ENCODE measurements around the gene ZNF564. TPM values are rescaled to one million over a fixed set of nuclear protein-coding genes. Genes with fewer than 3 reads are reported as not detected.

ZNF564 gene
- total and polyA plus RNA-seq, 10 of the 15 experiments (the other 5 are each of a cell fraction or from before 2014, with no cell fraction given): 1.5 to 8.9 (median 5.4) TPM

GRCh38 chr19:12485571-12485970 lies 65.7 kb downstream of the ZNF564 start:
- H3K9ac ChIP-seq (ENCODE audit: control insufficient read depth, insufficient read depth, low read length): no peak overlapping the region
- H2AFZ ChIP-seq (ENCODE audit: control insufficient read depth, low read depth, low read length): peak overlapping the region; percentile 34; the same call in 1 of the 2 replicates
- H3K4me1 ChIP-seq (ENCODE audit: control insufficient read depth, insufficient read depth, low read length): no peaks in the 10 kb centered on the region
- RAD21 ChIA-PET (ENCODE audit: unreplicated experiment): no interaction called here
- 0% methylated on average over 3 of the region's 3 CpGs for WGBS (ENCODE audit: insufficient coverage, insufficient replicate concordance, low lambda C conversion rate, missing lambda C conversion rate)
- SMC1A ChIA-PET (ENCODE audit: uncharacterized antibody, unreplicated experiment): no interaction called here
- in situ Hi-C loops (cut with MboI) (no loop called here), intact Hi-C loops (cut with micrococcal nuclease; ENCODE audit: unreplicated experiment) (no loop called here)
- FAIRE-seq (no peak), ATAC-seq (no peak), DNase-seq (ENCODE audit: low read depth, low spot score) (no peak)
- H4K20me1 ChIP-seq (ENCODE audit: control insufficient read depth, insufficient read depth): no peaks in the 10 kb centered on the region
- peaks cover 7% of the 10 kb centered on the region for H3K79me2 ChIP-seq (ENCODE audit: control insufficient read depth, insufficient read depth, low read length)
- H3K4me2 ChIP-seq (ENCODE audit: control insufficient read depth, insufficient read depth): no peak overlapping the region
- no peak overlapping the region for H3K27ac ChIP-seq (ENCODE audit: control insufficient read depth, insufficient read depth)
- no peaks in the 10 kb centered on the region; the same call in 2 of the 3 replicates for H3K9me3 ChIP-seq (replicated peaks; ENCODE audit: control insufficient read depth, insufficient read depth, low read length)
- no peak overlapping the region; the same call in 1 of the 2 replicates for H3K4me3 ChIP-seq
- TF ChIP-seq POLR2AphosphoS2 (IDR thresholded peaks at IDR 0.05; ENCODE audit: low read depth, low read length) (no peak), BHLHE40 (IDR thresholded peaks at IDR 0.05; ENCODE audit: borderline replicate concordance in 1 of 2, low read depth in 2 of 2, low read length in 1 of 2) (peak; percentile 27 to 64; a peak in 2 of 4 replicates), RUNX3 (IDR thresholded peaks at IDR 0.05; ENCODE audit: low read length) (0 out of 2 replicates have a peak, but pooled peaks have one; percentile 11), SPI1 (IDR thresholded peaks at IDR 0.05; ENCODE audit: borderline replicate concordance, insufficient read depth, low read depth, low read length) (no peak)
- H3K27me3 ChIP-seq (replicated peaks in 1 of 2; ENCODE audit: control insufficient read depth in 2 of 2, insufficient read depth in 2 of 2, low read length in 1 of 2): no peaks in the 10 kb centered on the region
- CTCF ChIA-PET: no interaction called here
- POLR2A ChIA-PET: interaction anchor here (0.6 kb wide), 1 partner anchor 1526 kb away, joined by 6 read pairs; no protein-coding TSS in a partner anchor
- no peaks in the 10 kb centered on the region for H3K36me3 ChIP-seq (ENCODE audit: control insufficient read depth in 2 of 2, insufficient read depth in 2 of 2, low read length in 1 of 2)
- no TSS peak for BruUV-seq (replicated peaks)

DNA sequence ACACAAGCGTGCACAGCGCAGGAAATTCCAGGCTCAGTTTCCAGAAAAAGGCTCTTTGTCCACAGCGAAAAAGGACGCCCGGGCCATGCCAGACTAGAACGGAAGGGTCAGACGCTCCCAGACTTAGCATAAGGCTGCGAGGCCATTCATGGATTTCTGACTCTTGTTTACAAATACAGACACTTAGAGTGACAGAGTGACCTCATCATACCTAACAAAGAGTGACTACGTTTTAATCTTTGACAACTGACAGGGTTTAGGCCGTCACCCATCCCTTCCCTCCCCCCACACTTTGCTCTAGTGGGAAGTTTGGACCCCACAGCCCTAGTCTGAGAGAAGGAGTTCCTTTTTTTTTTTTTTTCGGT lies 66.2 kb downstream of the ZNF564 start:
- H3K4me2 ChIP-seq (ENCODE audit: control insufficient read depth, insufficient read depth): peak overlapping the region; percentile 83
- RAD21 ChIA-PET (ENCODE audit: unreplicated experiment): interaction anchor here (1.4 kb wide), 1 partner anchor 10 kb away, joined by 6 read pairs; no protein-coding TSS in a partner anchor
- BruUV-seq (replicated peaks): no TSS peak
- ATAC-seq (peak; percentile 9), DNase-seq (ENCODE audit: low read depth, low spot score) (no peak), FAIRE-seq (no peak)
- CTCF ChIA-PET: interaction anchor here (1.6 kb wide), 1 partner anchor 562 kb away, joined by 3 read pairs; no protein-coding TSS in a partner anchor
- H3K9me3 ChIP-seq (replicated peaks; ENCODE audit: control insufficient read depth, insufficient read depth, low read length): no peaks in the 10 kb centered on the region
- no peaks in the 10 kb centered on the region for H3K36me3 ChIP-seq (ENCODE audit: control insufficient read depth in 2 of 2, insufficient read depth in 2 of 2, low read length in 1 of 2)
- H4K20me1 ChIP-seq (ENCODE audit: control insufficient read depth, insufficient read depth): no peaks in the 10 kb centered on the region
- peaks cover 7% of the 10 kb centered on the region for H3K79me2 ChIP-seq (ENCODE audit: control insufficient read depth, insufficient read depth, low read length)
- peak overlapping the region; percentile 98 for H3K4me3 ChIP-seq
- 4% methylated on average over 11 of the region's 11 CpGs for WGBS (ENCODE audit: insufficient coverage, insufficient replicate concordance, low lambda C conversion rate, missing lambda C conversion rate)
- H3K27ac ChIP-seq (ENCODE audit: control insufficient read depth, insufficient read depth): no peak overlapping the region
- POLR2A ChIA-PET: no interaction called here
- peak overlapping the region; percentile 93 for H2AFZ ChIP-seq (ENCODE audit: control insufficient read depth, low read depth, low read length)
- no peak overlapping the region; the same call in 1 of the 2 replicates for H3K9ac ChIP-seq (ENCODE audit: control insufficient read depth, insufficient read depth, low read length)
- intact Hi-C loops (cut with micrococcal nuclease; ENCODE audit: unreplicated experiment): no loop called here
- SMC1A ChIA-PET (ENCODE audit: uncharacterized antibody, unreplicated experiment): interaction anchor here (1.5 kb wide), 1 partner anchor 11 kb away, joined by 8 read pairs; no protein-coding TSS in a partner anchor
- in situ Hi-C loops (cut with MboI): no loop called here
- no peaks in the 10 kb centered on the region for H3K4me1 ChIP-seq (ENCODE audit: control insufficient read depth, insufficient read depth, low read length)
- H3K27me3 ChIP-seq (replicated peaks in 1 of 2; ENCODE audit: control insufficient read depth in 2 of 2, insufficient read depth in 2 of 2, low read length in 1 of 2): no peaks in the 10 kb centered on the region
- 0 out of 2 replicates have a peak, but pooled peaks have one; percentile 3 for TF ChIP-seq NR2C1 (IDR thresholded peaks at IDR 0.05)
- TF ChIP-seq NBN (IDR thresholded peaks at IDR 0.05): 0 out of 2 replicates have a peak, but pooled peaks have one; percentile 11
- no peak for TF ChIP-seq PKNOX1 (IDR thresholded peaks at IDR 0.05)
- TF ChIP-seq EP300 (IDR thresholded peaks at IDR 0.05; ENCODE audit: borderline replicate concordance in 1 of 2, control insufficient read depth in 1 of 2, low read depth in 2 of 2, low read length in 2 of 2): no peak
- TF ChIP-seq NFXL1 (IDR thresholded peaks at IDR 0.05; ENCODE audit: borderline replicate concordance): no peak
- 0 out of 2 replicates have a peak, but pooled peaks have one; percentile 20 for TF ChIP-seq ATF7 (IDR thresholded peaks at IDR 0.05; ENCODE audit: low read depth)
- no peak for TF ChIP-seq MXI1 (IDR thresholded peaks at IDR 0.05; ENCODE audit: low read depth, low read length)
- no peak for TF ChIP-seq HDAC6 (IDR thresholded peaks at IDR 0.05; ENCODE audit: unreplicated experiment)
- TF ChIP-seq ZBED1 (IDR thresholded peaks at IDR 0.05; ENCODE audit: borderline replicate concordance): no peak
- no peak for TF ChIP-seq ZNF24 (IDR thresholded peaks at IDR 0.05)
- TF ChIP-seq MYC (IDR thresholded peaks at IDR 0.05; ENCODE audit: insufficient read depth, insufficient read length, insufficient replicate concordance, low read length, severe bottlenecking): no peak

Measured in GM12878 (cell line).